Measurements from ENCODE around the gene MRPL54.

DNA sequence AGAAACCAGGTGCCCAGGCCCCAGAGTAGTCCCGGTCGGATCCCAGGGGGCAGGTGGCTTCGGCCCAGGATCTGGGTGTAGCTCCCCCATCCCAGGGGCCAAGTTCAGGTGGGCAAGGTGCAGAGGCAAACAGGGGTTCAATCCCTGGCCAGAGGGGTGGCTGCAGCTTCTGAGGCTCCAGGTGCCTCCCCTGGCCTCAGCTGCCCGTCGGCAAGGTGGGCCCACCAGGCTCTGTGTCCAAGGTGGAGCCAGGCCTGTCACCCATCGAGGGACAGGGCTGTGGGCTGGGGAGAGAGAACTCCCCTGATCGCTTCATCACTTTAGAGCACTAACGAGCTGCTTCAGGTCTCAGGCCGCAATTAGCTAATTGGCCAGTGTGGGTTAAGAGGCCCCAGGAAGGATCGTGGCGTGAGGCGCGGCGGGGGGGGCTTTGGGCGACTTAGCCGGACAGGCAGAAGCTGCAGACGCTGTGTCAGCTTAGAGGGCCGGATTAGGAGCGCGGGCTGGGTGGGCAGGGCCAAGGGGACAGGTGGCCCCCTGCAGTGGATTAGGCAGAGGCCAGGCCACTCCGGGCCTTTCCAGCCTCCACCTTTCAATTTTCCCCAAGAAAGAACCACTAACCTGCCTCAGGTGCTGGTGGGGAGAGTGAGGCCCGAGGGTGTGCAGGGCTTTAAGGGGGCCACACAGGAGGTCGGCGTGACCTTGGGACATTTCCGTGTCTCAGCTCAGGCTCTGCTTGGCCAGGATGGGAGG, 12.3 kb downstream of the MRPL54 start:
- TF ChIP-seq, protein P1, sequence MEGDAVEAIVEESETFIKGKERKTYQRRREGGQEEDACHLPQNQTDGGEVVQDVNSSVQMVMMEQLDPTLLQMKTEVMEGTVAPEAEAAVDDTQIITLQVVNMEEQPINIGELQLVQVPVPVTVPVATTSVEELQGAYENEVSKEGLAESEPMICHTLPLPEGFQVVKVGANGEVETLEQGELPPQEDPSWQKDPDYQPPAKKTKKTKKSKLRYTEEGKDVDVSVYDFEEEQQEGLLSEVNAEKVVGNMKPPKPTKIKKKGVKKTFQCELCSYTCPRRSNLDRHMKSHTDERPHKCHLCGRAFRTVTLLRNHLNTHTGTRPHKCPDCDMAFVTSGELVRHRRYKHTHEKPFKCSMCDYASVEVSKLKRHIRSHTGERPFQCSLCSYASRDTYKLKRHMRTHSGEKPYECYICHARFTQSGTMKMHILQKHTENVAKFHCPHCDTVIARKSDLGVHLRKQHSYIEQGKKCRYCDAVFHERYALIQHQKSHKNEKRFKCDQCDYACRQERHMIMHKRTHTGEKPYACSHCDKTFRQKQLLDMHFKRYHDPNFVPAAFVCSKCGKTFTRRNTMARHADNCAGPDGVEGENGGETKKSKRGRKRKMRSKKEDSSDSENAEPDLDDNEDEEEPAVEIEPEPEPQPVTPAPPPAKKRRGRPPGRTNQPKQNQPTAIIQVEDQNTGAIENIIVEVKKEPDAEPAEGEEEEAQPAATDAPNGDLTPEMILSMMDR (IDR thresholded peaks at IDR 0.05): no peak
- TF ChIP-seq POLR2A (IDR thresholded peaks at IDR 0.05): no peak

Measured in testis (tissue), 2 donors.